A549 (cell line): ENCODE measurements around the gene BAIAP3. TPM values are rescaled to one million over a fixed set of nuclear protein-coding genes. Genes with fewer than 3 reads are reported as not detected.

Experiments
- ATAC-seq, 2 experiments: fragments of 200-7000 bp in 1 of 2; fragments of >200 bp in 1 of 2; cut with Nextera tagmentation in 1 of 2; cut with Tn5 transposase in 1 of 2; 3 replicates each; pipeline versions ENCODE4 v1.8.0 to v1.9.1; 2018 to 2020; ENCODE audit warnings: mild to moderate bottlenecking in 1 of 2, moderate library complexity in 1 of 2
- CTCF ChIA-PET: fragments of 300-600 bp; sonication (Branson Sonifier 250); formaldehyde crosslinking; extraction: SDS; loops from one replicate; lab custom pipeline; 2021; ENCODE audit warnings: antibody characterized with exemption, inconsistent platforms; lab: Yijun Ruan, JAX
- POLR2A ChIA-PET: fragments of 350-600 bp; formaldehyde crosslinking; extraction: SDS; loops from one replicate; lab custom pipeline; 2021; ENCODE audit warnings: antibody characterized with exemption, inconsistent platforms; lab: Yijun Ruan, JAX
- DNase-seq, 2 experiments: peaks; one replicate each; pipeline versions ENCODE4 v3.0.0 to v3.0.0-alpha.2; 2011 to 2016; ENCODE audit warnings: low read depth in 1 of 2, low spot score in 1 of 2
- FAIRE-seq: peaks from 2 replicates; lab custom pipeline; 2011; peaks lifted over from hg19 to GRCh38; lab: Jason Lieb, UNC
- H3K27ac ChIP-seq, 2 experiments: fragments of >200 bp; sonication (Bioruptor Twin); formaldehyde crosslinking; 3 replicates each; pipeline ENCODE4 v1.5.1; 2016 to 2017
- H3K4me1 ChIP-seq: fragments of >200 bp; sonication (Bioruptor Twin); formaldehyde crosslinking; 3 replicates; pipeline ENCODE4 v1.6.1; 2016
- H3K4me2 ChIP-seq: fragments of >200 bp; sonication (Bioruptor Twin); formaldehyde crosslinking; 3 replicates; pipeline ENCODE4 v1.6.1; 2016
- H3K4me3 ChIP-seq: fragments of >200 bp; sonication (Bioruptor Twin); formaldehyde crosslinking; 3 replicates; pipeline ENCODE4 v1.5.1; 2016
- H3K9me3 ChIP-seq: fragments of >200 bp; sonication (Bioruptor Twin); formaldehyde crosslinking; 3 replicates; pipeline ENCODE4 v1.6.1; 2016
- CTCF ChIP-seq: fragments of >200 bp; sonication (Bioruptor Twin); formaldehyde crosslinking; IDR thresholded peaks from 3 replicates; pipeline ENCODE4 v1.5.1; 2016
- EHMT2 ChIP-seq: fragments of 200-600 bp; sonication (generic); IDR thresholded peaks from 2 replicates; pipeline ENCODE4 v1.6.1; 2016; ENCODE audit warnings: antibody characterized with exemption, low read depth, mild to moderate bottlenecking, moderate library complexity
- FOSL2 ChIP-seq, 2 experiments: fragments of 450-650 bp in 1 of 2; fragments of >200 bp in 1 of 2; sonication (Bioruptor Twin) in 1 of 2; formaldehyde crosslinking; IDR thresholded peaks; 2 replicates each; pipeline versions ENCODE4 v1.5.0 to v1.6.1; 2016 to 2020; ENCODE audit warnings: mild to moderate bottlenecking in 1 of 2, moderate library complexity in 1 of 2
- FOXS1 ChIP-seq: fragments of 250-450 bp; sonication (Bioruptor Pico); IDR thresholded peaks from 2 replicates; pipeline ENCODE4 v1.5.0; 2020; ENCODE audit warnings: mild to moderate bottlenecking, moderate library complexity
- GATA3 ChIP-seq: IDR thresholded peaks from 2 replicates; pipeline ENCODE4 v1.6.1; 2012; ENCODE audit warnings: borderline replicate concordance
- JUN ChIP-seq, 2 experiments: fragments of >200 bp; sonication (Bioruptor Twin); formaldehyde crosslinking; IDR thresholded peaks; 2 replicates in 1 of 2; 3 replicates in 1 of 2; pipeline ENCODE4 v1.6.1; 2016 to 2017
- KDM1A ChIP-seq: fragments of 200-600 bp; sonication (generic); IDR thresholded peaks from 2 replicates; pipeline ENCODE4 v1.6.1; 2016; ENCODE audit warnings: low read depth, mild to moderate bottlenecking
- MAFK ChIP-seq: fragments of 450-650 bp; IDR thresholded peaks from 2 replicates; pipeline ENCODE4 v1.6.1; 2014; ENCODE audit not compliant: partially characterized antibody
- NR3C1 ChIP-seq: fragments of >200 bp; sonication (Bioruptor Twin); formaldehyde crosslinking; IDR thresholded peaks from 3 replicates; pipeline ENCODE4 v1.6.1; 2017
- RAD21 ChIP-seq, 2 experiments: fragments of >200 bp in 1 of 2; sonication (Bioruptor Twin) in 1 of 2; formaldehyde crosslinking in 1 of 2; IDR thresholded peaks in 1 of 2; conservative IDR thresholded peaks in 1 of 2; 2 replicates in 1 of 2; 3 replicates in 1 of 2; pipeline ENCODE4 v1.6.1; 2012 to 2018; ENCODE audit warnings: inconsistent platforms in 1 of 2
- RARB ChIP-seq: fragments of 250-450 bp; sonication (Bioruptor Pico); IDR thresholded peaks from 2 replicates; pipeline ENCODE4 v1.8.0; 2021; ENCODE audit warnings: mild to moderate bottlenecking, moderate library complexity
- REST ChIP-seq: fragments of 200-600 bp; sonication (generic); IDR thresholded peaks from 2 replicates; pipeline ENCODE4 v1.6.1; 2016; ENCODE audit warnings: antibody characterized with exemption, mild to moderate bottlenecking, moderate library complexity
- RNF2 ChIP-seq: fragments of 200-600 bp; sonication (generic); IDR thresholded peaks from 2 replicates; pipeline ENCODE4 v1.6.1; 2016; ENCODE audit warnings: low read depth, mild to moderate bottlenecking, antibody characterized with exemption, moderate library complexity, borderline replicate concordance
- ZC3H11A ChIP-seq: fragments of 450-650 bp; IDR thresholded peaks from 2 replicates; pipeline ENCODE4 v1.6.1; 2014; ENCODE audit warnings: antibody characterized with exemption, mild to moderate bottlenecking
- ZFP36 ChIP-seq: fragments of 450-650 bp; IDR thresholded peaks from 2 replicates; pipeline ENCODE4 v1.6.1; 2014; ENCODE audit warnings: borderline replicate concordance; ENCODE audit not compliant: partially characterized antibody
- WGBS: methylation state at CpG from one replicate; pipeline ENCODE4 v1.1.6; 2017; ENCODE audit errors: missing lambda C conversion rate; 5-methylcytosine and 5-hydroxymethylcytosine counted together
- polyA plus RNA-seq, 4 experiments: library from polyadenylated mRNA; depleted of rRNA in 3 of 4; stranded (reverse); fragments of >200 nt; fragmentation: RNase III in 1 of 4; extraction: RNeasy Plus Mini Kit Qiagen cat#74134 plus additional on column Dnase treatment in 1 of 4; gene quantifications; 2 replicates in 3 of 4; 3 replicates in 1 of 4; pipeline ENCODE4 v1.2.3, GENCODE V29; 2011 to 2017

Gene BAIAP3
- polyA plus RNA-seq, 2 of the 4 experiments (the other 2 are of a cell fraction) = 0.31 to 0.32 TPM

GRCh38 chr16:1374418-1375297, 41.2 kb downstream of the BAIAP3 start:
- DNase-seq = no peak
- Histone ChIP-seq H3K4me2 (no peak overlapping the region), H3K9me3 (no peaks in the 10 kb centered on the region), H3K4me3 (no peak overlapping the region), H3K4me1 (peaks cover 22% of the 10 kb centered on the region), H3K27ac (peak overlapping the region in 1 of 2 experiments; percentile 15; a peak in 2 of 6 replicates)
- CTCF ChIA-PET = interaction anchor here (0.9 to 11.4 kb wide), 2 partner anchors 12 to 24 kb away, joined by 3 to 127 read pairs; no protein-coding TSS in a partner anchor
- POLR2A ChIA-PET = no interaction called here
- WGBS = 92% methylated on average over 27 of the region's 46 CpGs
- no peak for ATAC-seq
- TF ChIP-seq JUN (IDR thresholded peaks at IDR 0.05) (no peak), CTCF (no peak), RAD21 (conservative IDR thresholded peaks at IDR 0.05 in 1 of 2, IDR thresholded peaks at IDR 0.05 in 1 of 2) (no peak), FOXS1 (CRISPR knock-in tag) (no peak), MAFK (peak; percentile 18), ZFP36 (no peak)
- FAIRE-seq = no peak

- CTCF ChIA-PET = interaction anchor here (0.9 to 11.4 kb wide), 2 partner anchors 13 to 25 kb away, joined by 3 to 127 read pairs; no protein-coding TSS in a partner anchor
- TF ChIP-seq RNF2 = no peak
- no peak for TF ChIP-seq GATA3
- no peak for TF ChIP-seq RARB
- TF ChIP-seq FOSL2 (IDR thresholded peaks at IDR 0.05) = no peak
- TF ChIP-seq FOSL2 (CRISPR knock-in tag; IDR thresholded peaks at IDR 0.05) = no peak
- TF ChIP-seq NR3C1 = no peak
- no peak for TF ChIP-seq EHMT2
- TF ChIP-seq ZC3H11A = no peak
- TF ChIP-seq KDM1A = no peak
- TF ChIP-seq REST = no peak
- TF ChIP-seq, all 56 proteins: peak for 0
- no peaks in the 10 kb centered on the region for H3K9me3 ChIP-seq
- peak overlapping the region in 1 of 2 experiments; percentile 15; a peak in 1 of 6 replicates for H3K27ac ChIP-seq
- POLR2A ChIA-PET = no interaction called here
- H3K4me3 ChIP-seq = no peak overlapping the region
- 88% methylated on average over 23 of the region's 24 CpGs for WGBS
- no peak overlapping the region for H3K4me2 ChIP-seq
- FAIRE-seq = no peak
- DNase-seq = no peak
- H3K4me1 ChIP-seq = peaks cover 27% of the 10 kb centered on the region
- ATAC-seq = no peak
Observed at GRCh38 chr16:1375298-1375640, 41.8 kb downstream of the BAIAP3 start.
